HG02938 (cell line): ENCODE results near the gene JAKMIP3.
"Not testable (repeated sequence)": the region's sequence is repeated elsewhere in the genome, so short reads cannot be mapped to it uniquely, and the experiment has no call there.

Experiments used
- ATAC-seq: cut with Tn5 transposase; IDR thresholded peaks from one replicate; pipeline ENCODE4 v1.9.1; 2021; ENCODE audit warnings: mild to moderate bottlenecking, moderate library complexity; ENCODE audit not compliant: unreplicated experiment

Gene JAKMIP3

GRCh38 chr10:132064082-132064755 is 1.5 kb upstream of the JAKMIP3 start:
- no peak for ATAC-seq

- ATAC-seq: no peak
Observed at GRCh38 chr10:132064771-132065437, 842 bp upstream of the JAKMIP3 start.

GRCh38 chr10:132066186-132066585 is 440 bp downstream of the JAKMIP3 start:
- no peak for ATAC-seq

GRCh38 chr10:132066812-132067211 is 1.1 kb downstream of the JAKMIP3 start:
- ATAC-seq: no peak

- no peak for ATAC-seq
Observed at GRCh38 chr10:132068431-132069121, 2.8 kb downstream of the JAKMIP3 start.

GRCh38 chr10:132069122-132069848 is 3.5 kb downstream of the JAKMIP3 start:
- ATAC-seq: no peak

GRCh38 chr10:132069849-132070182 is 4.1 kb downstream of the JAKMIP3 start:
- ATAC-seq: no peak

GRCh38 chr10:132070724-132071123 is 5.0 kb downstream of the JAKMIP3 start:
- ATAC-seq: no peak

GRCh38 chr10:132071667-132072066 is 5.9 kb downstream of the JAKMIP3 start:
- ATAC-seq: no peak

- no peak for ATAC-seq
Observed at GRCh38 chr10:132075909-132076577, 10.3 kb downstream of the JAKMIP3 start.

GRCh38 chr10:132076578-132077081 is 10.9 kb downstream of the JAKMIP3 start:
- no peak for ATAC-seq

- ATAC-seq: no peak
Observed at GRCh38 chr10:132077091-132077490, 11.3 kb downstream of the JAKMIP3 start.

GRCh38 chr10:132078746-132079345 is 13.1 kb downstream of the JAKMIP3 start:
- no peak for ATAC-seq

- not testable (repeated sequence) for ATAC-seq
Observed at GRCh38 chr10:132084384-132084783, 18.6 kb downstream of the JAKMIP3 start.

- not testable (repeated sequence) for ATAC-seq
Observed at GRCh38 chr10:132093236-132093635, 27.5 kb downstream of the JAKMIP3 start.

- no peak for ATAC-seq
Observed at GRCh38 chr10:132094581-132095234, 29.0 kb downstream of the JAKMIP3 start.

GRCh38 chr10:132095403-132096113 is 29.8 kb downstream of the JAKMIP3 start:
- ATAC-seq: no peak

GRCh38 chr10:132096223-132096622 is 30.5 kb downstream of the JAKMIP3 start:
- no peak for ATAC-seq

- ATAC-seq: no peak
Observed at GRCh38 chr10:132096863-132097478, 31.2 kb downstream of the JAKMIP3 start.
